RWPE2 (cell line): ENCODE measurements around the gene GUCA2B.

ENCODE experiments used
- ATAC-seq: fragments of 200-7000 bp; cut with Tn5 transposase; 3 replicates; pipeline ENCODE4 v1.9.1; 2021; ENCODE audit warnings: low read depth
- DNase-seq: peaks from one replicate; pipeline ENCODE4 v3.0.0-alpha.2; 2020; ENCODE audit warnings: low spot score
- H3K27ac ChIP-seq: fragments of 450-650 bp; 2 replicates; pipeline ENCODE4 v1.5.1; 2017; ENCODE audit warnings: mild to moderate bottlenecking; ENCODE audit not compliant: poor library complexity, severe bottlenecking
- H3K27me3 ChIP-seq: fragments of 250-450 bp; sonication (Bioruptor Pico); 2 replicates; pipeline ENCODE4 v1.5.1; 2021; ENCODE audit warnings: mild to moderate bottlenecking, moderate library complexity; ENCODE audit not compliant: insufficient read depth, poor library complexity, severe bottlenecking
- H3K36me3 ChIP-seq: fragments of 250-450 bp; sonication (Bioruptor Pico); 2 replicates; pipeline ENCODE4 v1.5.1; 2020; ENCODE audit warnings: low read depth, mild to moderate bottlenecking, moderate library complexity
- H3K4me1 ChIP-seq: fragments of 250-450 bp; sonication (Bioruptor Pico); 2 replicates; pipeline ENCODE4 v1.5.1; 2021; ENCODE audit warnings: mild to moderate bottlenecking, moderate library complexity; ENCODE audit not compliant: insufficient read depth, poor library complexity, severe bottlenecking
- H3K4me3 ChIP-seq: fragments of 250-450 bp; sonication (Bioruptor Pico); 2 replicates; pipeline ENCODE4 v1.5.1; 2021; ENCODE audit warnings: mild to moderate bottlenecking, moderate library complexity; ENCODE audit not compliant: severe bottlenecking
- H3K9me3 ChIP-seq: fragments of 250-450 bp; sonication (Bioruptor Pico); 2 replicates; pipeline ENCODE4 v1.5.1; 2021; ENCODE audit warnings: mild to moderate bottlenecking, moderate library complexity; ENCODE audit not compliant: severe bottlenecking
- CTCF ChIP-seq: fragments of 450-650 bp; IDR thresholded peaks from one replicate; pipeline ENCODE4 v1.5.1; 2017; ENCODE audit warnings: mild to moderate bottlenecking, moderate library complexity; ENCODE audit not compliant: poor library complexity, severe bottlenecking

GUCA2B gene

GRCh38 chr1:42176902-42177519 is 23.8 kb downstream of the GUCA2B start:
- TF ChIP-seq CTCF, result peak; percentile 95
- peak overlapping the region; percentile 27 for H3K27ac ChIP-seq
- H3K9me3 ChIP-seq, result no peaks in the 10 kb centered on the region
- ATAC-seq, result peak; percentile 55; the same call in 2 of the 3 replicates
- peaks cover 33% of the 10 kb centered on the region for H3K4me1 ChIP-seq
- DNase-seq, result no peak
- H3K36me3 ChIP-seq, result peaks cover 14% of the 10 kb centered on the region; the same call in 1 of the 2 replicates
- H3K4me3 ChIP-seq, result no peak overlapping the region
- H3K27me3 ChIP-seq, result no peaks in the 10 kb centered on the region

- no peaks in the 10 kb centered on the region for H3K27me3 ChIP-seq
- peaks cover 29% of the 10 kb centered on the region for H3K4me1 ChIP-seq
- no peak for TF ChIP-seq CTCF
- no peak for DNase-seq
- H3K4me3 ChIP-seq, result no peak overlapping the region
- ATAC-seq, result no peak
- peaks cover 14% of the 10 kb centered on the region; the same call in 1 of the 2 replicates for H3K36me3 ChIP-seq
- no peaks in the 10 kb centered on the region for H3K9me3 ChIP-seq
- H3K27ac ChIP-seq, result peak overlapping the region; percentile 27
These were observed 24.4 kb downstream of the GUCA2B start for GRCh38 chr1:42177541-42177981.

- DNase-seq (no peak), ATAC-seq (no peak)
- TF ChIP-seq CTCF, result no peak
- no peaks in the 10 kb centered on the region for H3K9me3 ChIP-seq
- H3K36me3 ChIP-seq, result peaks cover 14% of the 10 kb centered on the region; the same call in 1 of the 2 replicates
- H3K27me3 ChIP-seq, result no peaks in the 10 kb centered on the region
- H3K4me3 ChIP-seq, result no peak overlapping the region
- peaks cover 23% of the 10 kb centered on the region for H3K4me1 ChIP-seq
- H3K27ac ChIP-seq, result no peak overlapping the region
These were observed 25.0 kb downstream of the GUCA2B start for GRCh38 chr1:42178249-42178648.

- Histone ChIP-seq H3K27ac (no peak overlapping the region), H3K4me1 (peaks cover 15% of the 10 kb centered on the region), H3K36me3 (peaks cover 19% of the 10 kb centered on the region), H3K27me3 (no peaks in the 10 kb centered on the region), H3K4me3 (no peak overlapping the region), H3K9me3 (no peaks in the 10 kb centered on the region)
- no peak for TF ChIP-seq CTCF
- ATAC-seq (no peak), DNase-seq (no peak)
These were observed 26.1 kb downstream of the GUCA2B start for GRCh38 chr1:42179275-42179674.

- no peak overlapping the region for H3K27ac ChIP-seq
- no peak for TF ChIP-seq CTCF
- DNase-seq, result no peak
- no peaks in the 10 kb centered on the region for H3K27me3 ChIP-seq
- ATAC-seq, result no peak
- H3K4me1 ChIP-seq, result peaks cover 9% of the 10 kb centered on the region
- H3K9me3 ChIP-seq, result no peaks in the 10 kb centered on the region
- no peak overlapping the region for H3K4me3 ChIP-seq
- peaks cover 25% of the 10 kb centered on the region for H3K36me3 ChIP-seq
These were observed 26.7 kb downstream of the GUCA2B start for GRCh38 chr1:42179900-42180329.
